ENCODE data around the gene SLC35G6.
A peak's percentile ranks its signal among the peaks of the same experiment; 100 is the strongest.

- TF ChIP-seq CTCF (IDR thresholded peaks at IDR 0.05): peak in 3 of 6 experiments; percentile 8 to 20 (median 20)
- TF ChIP-seq POLR2A (IDR thresholded peaks at IDR 0.05): peak in 1 of 2 donors; percentile 56
Observed at GRCh38 chr17:7444682-7445618, 36.3 kb upstream of the SLC35G6 start, which contains the start of gene CHRNB1.

Data from thyroid gland (tissue), 4 donors.